GM23338 (cell line): ENCODE measurements around the gene ARCN1. TPM values are rescaled to one million over a fixed set of nuclear protein-coding genes. Genes with fewer than 3 reads are reported as not detected.

ENCODE experiments used
- ATAC-seq: fragments of 200-7000 bp; cut with Tn5 transposase; 3 replicates; pipeline ENCODE4 v1.9.1; 2020
- DNase-seq: peaks from one replicate; pipeline ENCODE4 v3.0.0-alpha.2; 2015; ENCODE audit warnings: low spot score
- H2AFZ ChIP-seq: fragments of 200-600 bp; sonication (generic); 2 replicates; pipeline ENCODE4 v1.8.0; 2016; ENCODE audit warnings: antibody characterized with exemption, mild to moderate bottlenecking, moderate library complexity
- H3F3A ChIP-seq: fragments of 200-600 bp; sonication (generic); replicated peaks from 2 replicates; pipeline ENCODE4 v1.8.0; 2017; ENCODE audit warnings: antibody characterized with exemption, mixed run types, low read depth
- H3K27ac ChIP-seq: fragments of 200-600 bp; sonication (generic); 2 replicates; pipeline ENCODE4 v1.6.1; 2016; ENCODE audit warnings: low read depth
- H3K27me3 ChIP-seq: fragments of 200-600 bp; sonication (generic); 2 replicates; pipeline ENCODE4 v1.8.0; 2016; ENCODE audit warnings: mild to moderate bottlenecking, mixed run types, moderate library complexity; ENCODE audit not compliant: insufficient read depth
- H3K36me3 ChIP-seq: fragments of 200-600 bp; sonication (generic); 2 replicates; pipeline ENCODE4 v1.8.0; 2016; ENCODE audit warnings: mild to moderate bottlenecking; ENCODE audit not compliant: insufficient read depth
- H3K4me1 ChIP-seq: fragments of 200-600 bp; sonication (generic); 2 replicates; pipeline ENCODE4 v1.8.0; 2016; ENCODE audit warnings: mild to moderate bottlenecking, moderate library complexity; ENCODE audit not compliant: insufficient read depth
- H3K4me2 ChIP-seq: fragments of 200-600 bp; sonication (generic); 2 replicates; pipeline ENCODE4 v1.7.1; 2017; ENCODE audit warnings: mixed run types
- H3K4me3 ChIP-seq: fragments of 200-600 bp; sonication (generic); 2 replicates; pipeline ENCODE4 v1.6.1; 2016; ENCODE audit warnings: mixed run types
- H3K79me2 ChIP-seq: fragments of 200-600 bp; sonication (generic); replicated peaks from 2 replicates; pipeline ENCODE4 v1.8.0; 2017; ENCODE audit warnings: mild to moderate bottlenecking; ENCODE audit not compliant: insufficient read depth
- H3K9me2 ChIP-seq: fragments of 200-600 bp; sonication (generic); 2 replicates; pipeline ENCODE4 v1.8.0; 2017; ENCODE audit not compliant: insufficient read depth
- H4K20me1 ChIP-seq: fragments of 200-600 bp; sonication (generic); replicated peaks from 2 replicates; pipeline ENCODE4 v1.8.0; 2017; ENCODE audit warnings: mild to moderate bottlenecking; ENCODE audit not compliant: insufficient read depth
- H3K27ac Mint-ChIP-seq: 2 replicates; pipeline ENCODE4 v1.8.0; 2020; ENCODE audit warnings: inconsistent platforms, mild to moderate bottlenecking, moderate library complexity, mixed read lengths
- H3K27me3 Mint-ChIP-seq: 3 replicates; pipeline ENCODE4 v1.8.0; 2022; ENCODE audit warnings: low read depth, mild to moderate bottlenecking, moderate library complexity, mixed read lengths, inconsistent platforms; ENCODE audit not compliant: insufficient read depth, poor library complexity
- H3K36me3 Mint-ChIP-seq: 3 replicates; pipeline ENCODE4 v1.8.0; 2021; ENCODE audit warnings: low read depth, mild to moderate bottlenecking, inconsistent platforms, moderate library complexity, mixed read lengths
- H3K4me1 Mint-ChIP-seq: 3 replicates; pipeline ENCODE4 v1.8.0; 2020; ENCODE audit warnings: mild to moderate bottlenecking, inconsistent platforms, mixed read lengths
- H3K4me3 Mint-ChIP-seq: 3 replicates; pipeline ENCODE4 v1.8.0; 2021; ENCODE audit warnings: moderate library complexity, mild to moderate bottlenecking, inconsistent platforms, mixed read lengths
- H3K9me3 Mint-ChIP-seq: 3 replicates; pipeline ENCODE4 v1.8.0; 2020; ENCODE audit warnings: moderate library complexity, mild to moderate bottlenecking, inconsistent platforms, mixed read lengths
- JUNB ChIP-seq: IDR thresholded peaks from one replicate; pipeline ENCODE4 v1.6.1; 2016; ENCODE audit warnings: antibody characterized with exemption; ENCODE audit not compliant: unreplicated experiment
- STAT1 ChIP-seq: IDR thresholded peaks from one replicate; pipeline ENCODE4 v1.6.1; 2016; ENCODE audit warnings: antibody characterized with exemption; ENCODE audit not compliant: unreplicated experiment
- ZNF462 ChIP-seq: fragments of 250-450 bp; sonication (Bioruptor Pico); IDR thresholded peaks from 2 replicates; pipeline ENCODE4 v1.5.0; 2020; ENCODE audit warnings: mild to moderate bottlenecking, moderate library complexity
- polyA plus RNA-seq: library from polyadenylated mRNA; unstranded; fragments of >200 nt; fragmentation: Nextera tagmentation; extraction: Ambion mirVana; gene quantifications from 2 replicates; pipeline ENCODE4 v1.2.1, GENCODE V29; 2016
- total RNA-seq: library from RNA; depleted of rRNA; stranded (reverse); fragments of >200 nt; shearing (Covaris generic); gene quantifications from 2 replicates; pipeline ENCODE4 v1.2.3, GENCODE V29; 2014

ARCN1 gene
- total and polyA plus RNA-seq, 2 experiments from 2014 or later = 79.9 to 106 TPM

- no peak for TF ChIP-seq ZNF462 (CRISPR knock-in tag)
Observed at GRCh38 chr11:118532091-118532490, 40.1 kb upstream of the ARCN1 start (continued).

GRCh38 chr11:118532852-118533768, 39.1 kb upstream of the ARCN1 start:
- no peak overlapping the region for H2AFZ ChIP-seq
- H3K4me1 ChIP-seq = peaks cover 13% of the 10 kb centered on the region
- Mint-ChIP-seq H3K27ac (no peak overlapping the region), H3K9me3 (no peaks in the 10 kb centered on the region), H3K36me3 (no peaks in the 10 kb centered on the region; the same call in 1 of the 3 replicates), H3K27me3 (peaks cover 12% of the 10 kb centered on the region), H3K4me3 (peak overlapping the region; percentile 36; the same call in 1 of the 3 replicates), H3K4me1 (peaks cover 20% of the 10 kb centered on the region)
- DNase-seq (no peak), ATAC-seq (no peak)
- TF ChIP-seq JUNB = no peak
- TF ChIP-seq STAT1 = no peak
- TF ChIP-seq ZNF462 (CRISPR knock-in tag) = no peak
- H4K20me1 ChIP-seq = no peaks in the 10 kb centered on the region
- no peaks in the 10 kb centered on the region for H3K9me2 ChIP-seq
- peaks cover 6% of the 10 kb centered on the region; the same call in 1 of the 2 replicates for H3K27me3 ChIP-seq
- H3K27ac ChIP-seq = no peak overlapping the region
- H3K4me3 ChIP-seq = no peak overlapping the region
- H3K4me2 ChIP-seq = no peak overlapping the region
- no peaks in the 10 kb centered on the region for H3K79me2 ChIP-seq
- H3K36me3 ChIP-seq = no peaks in the 10 kb centered on the region
- H3F3A ChIP-seq = peaks cover 15% of the 10 kb centered on the region; the same call in 1 of the 2 replicates
